Small intestine (tissue), 7 donors: ENCODE results near the gene AIP. TPM values are rescaled to one million over a fixed set of nuclear protein-coding genes. Genes with fewer than 3 reads are reported as not detected.

Experiments used
- DNase-seq, 2 donors: peaks; one replicate each; pipeline versions ENCODE4 v3.0.0 to v3.0.0-alpha.2; 2013
- FAIRE-seq: peaks from 2 replicates; lab custom pipeline; 2012; peaks lifted over from hg19 to GRCh38; lab: Jason Lieb, UNC
- H3K27ac ChIP-seq, 3 donors: one replicate each; pipeline ENCODE4 v1.5.1; 2013; ENCODE audit warnings: low read length in 2 of 3, mild to moderate bottlenecking in 2 of 3, control low read depth in 1 of 3, inconsistent platforms in 1 of 3, low read depth in 1 of 3, moderate library complexity in 1 of 3
- H3K27me3 ChIP-seq, 3 donors: one replicate each; pipeline ENCODE4 v1.6.1; 2013; ENCODE audit warnings: low read length in 3 of 3, inconsistent platforms in 1 of 3; ENCODE audit not compliant: control insufficient read depth in 3 of 3, insufficient read depth in 3 of 3
- H3K36me3 ChIP-seq, 3 donors: one replicate each; pipeline ENCODE4 v1.6.1; 2013; ENCODE audit warnings: low read length in 3 of 3, inconsistent platforms in 1 of 3, low read depth in 1 of 3, mild to moderate bottlenecking in 1 of 3, moderate library complexity in 1 of 3; ENCODE audit not compliant: control insufficient read depth in 3 of 3, insufficient read depth in 2 of 3
- H3K4me1 ChIP-seq, 3 donors: one replicate each; pipeline ENCODE4 v1.6.1; 2013; ENCODE audit warnings: low read length in 2 of 3, inconsistent platforms in 1 of 3, low read depth in 1 of 3, mild to moderate bottlenecking in 1 of 3, moderate library complexity in 1 of 3; ENCODE audit not compliant: control insufficient read depth in 3 of 3, insufficient read depth in 2 of 3
- H3K4me3 ChIP-seq, 3 donors: one replicate each; pipeline ENCODE4 v1.5.1; 2013; ENCODE audit warnings: low read length in 3 of 3, control low read depth in 1 of 3, inconsistent platforms in 1 of 3, low read depth in 1 of 3, mild to moderate bottlenecking in 1 of 3, moderate library complexity in 1 of 3
- H3K9me3 ChIP-seq, 2 donors: one replicate each; pipeline ENCODE4 v1.6.1; 2013; ENCODE audit warnings: low read depth in 1 of 2, low read length in 1 of 2; ENCODE audit not compliant: control insufficient read depth in 2 of 2, insufficient read depth in 1 of 2
- WGBS, 3 donors: extraction: QIAGEN DNeasy Blood & Tissue Kit; methylation state at CpG; one replicate each; pipeline ENCODE4 v1.1.7; 2013; 5-methylcytosine and 5-hydroxymethylcytosine counted together
- polyA plus RNA-seq, 4 donors: library from polyadenylated mRNA; stranded (reverse) in 3 of 4; unstranded in 1 of 4; fragments of 200-250 nt in 3 of 4; fragments of 120-200 nt in 1 of 4; gene quantifications; one replicate each; pipeline versions ENCODE4 v1.2.1 to v1.2.3, GENCODE V29; 2013
- donor health status: healthy with polysubstance abuse.
- donor health status: control.
- donor health status: control.
- donor health status: Bipolar disorder and iron deficiency.
- donor health status: healthy.

The AIP gene
- polyA plus RNA-seq, 4 donors, result 45.7 to 102 (median 79.6) TPM

- H3K27ac ChIP-seq, result peak overlapping the region; percentile 66 to 87 (median 74)
- H3K27me3 ChIP-seq, result no peaks in the 10 kb centered on the region
- H3K36me3 ChIP-seq, result peaks cover 0 to 50% (median 0%) of the 10 kb centered on the region in 3 donors
- no peaks in the 10 kb centered on the region for H3K9me3 ChIP-seq
- no peak for FAIRE-seq
- 32 to 38% (median 37%) methylated on average over 35 to 45 of the region's 45 CpGs for WGBS, 3 donors
- peak overlapping the region; percentile 64 to 98 (median 66) for H3K4me3 ChIP-seq
- H3K4me1 ChIP-seq, result peaks cover 0 to 14% (median 5%) of the 10 kb centered on the region in 3 donors
- no peak for DNase-seq
Observed at GRCh38 chr11:67442504-67443404, 40.1 kb upstream of the AIP start.

DNA sequence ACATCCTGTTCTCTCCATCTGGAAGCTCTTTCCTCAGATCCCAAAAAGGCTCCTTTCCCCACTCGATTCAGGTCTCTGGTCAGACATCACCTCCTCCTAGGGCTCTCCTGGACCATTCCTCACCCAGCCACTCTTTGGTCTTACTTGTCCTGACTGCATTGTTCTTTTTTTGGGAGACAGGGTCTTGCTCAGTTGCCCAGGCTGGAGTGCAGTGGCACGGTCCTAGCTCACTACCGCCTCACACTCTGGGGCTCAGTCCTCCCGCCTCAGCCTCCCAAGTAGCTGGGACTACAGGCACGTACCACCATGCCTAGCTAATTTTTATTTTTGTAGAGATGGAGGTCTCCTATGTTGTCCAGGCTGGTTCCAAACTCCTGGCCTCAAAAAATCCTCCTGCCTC is 37.3 kb upstream of the AIP start:
- DNase-seq (no peak), FAIRE-seq (no peak)
- H3K9me3 ChIP-seq, result no peaks in the 10 kb centered on the region
- H3K4me1 ChIP-seq, result peaks cover 0 to 14% (median 2%) of the 10 kb centered on the region in 3 donors
- no peak overlapping the region for H3K4me3 ChIP-seq
- peak overlapping the region in 2 of 3 donors; percentile 14 to 41 for H3K27ac ChIP-seq
- H3K36me3 ChIP-seq, result peaks cover 0 to 23% (median 0%) of the 10 kb centered on the region in 3 donors
- no peaks in the 10 kb centered on the region for H3K27me3 ChIP-seq
- 82 to 87% (median 83%) methylated on average over 4 to 5 of the region's 5 CpGs for WGBS, 3 donors

- DNase-seq (peak in 1 of 2 donors; percentile 69), FAIRE-seq (no peak)
- H3K36me3 ChIP-seq, result peaks cover 0 to 2% (median 0%) of the 10 kb centered on the region in 3 donors
- H3K9me3 ChIP-seq, result no peaks in the 10 kb centered on the region
- H3K4me3 ChIP-seq, result no peak overlapping the region
- H3K27me3 ChIP-seq, result no peaks in the 10 kb centered on the region
- peaks cover 0 to 5% (median 2%) of the 10 kb centered on the region in 3 donors for H3K4me1 ChIP-seq
- 36 to 83% (median 55%) methylated on average over 7 of the region's 7 CpGs for WGBS, 3 donors
- H3K27ac ChIP-seq, result no peak overlapping the region
Observed at GRCh38 chr11:67448220-67448609, 34.6 kb upstream of the AIP start.

- WGBS, 3 donors, result 45 to 58% (median 49%) methylated on average over 9 of the region's 9 CpGs
- DNase-seq, result no peak
- no peak overlapping the region for H3K4me3 ChIP-seq
- H3K27me3 ChIP-seq, result no peaks in the 10 kb centered on the region
- H3K36me3 ChIP-seq, result peaks cover 0 to 2% (median 0%) of the 10 kb centered on the region in 3 donors
- H3K4me1 ChIP-seq, result peaks cover 0 to 4% (median 2%) of the 10 kb centered on the region in 3 donors
- H3K9me3 ChIP-seq, result no peaks in the 10 kb centered on the region
- FAIRE-seq, result no peak
- H3K27ac ChIP-seq, result peak overlapping the region in 1 of 3 donors; percentile 1
Observed at GRCh38 chr11:67449116-67449844, 33.5 kb upstream of the AIP start.

DNA sequence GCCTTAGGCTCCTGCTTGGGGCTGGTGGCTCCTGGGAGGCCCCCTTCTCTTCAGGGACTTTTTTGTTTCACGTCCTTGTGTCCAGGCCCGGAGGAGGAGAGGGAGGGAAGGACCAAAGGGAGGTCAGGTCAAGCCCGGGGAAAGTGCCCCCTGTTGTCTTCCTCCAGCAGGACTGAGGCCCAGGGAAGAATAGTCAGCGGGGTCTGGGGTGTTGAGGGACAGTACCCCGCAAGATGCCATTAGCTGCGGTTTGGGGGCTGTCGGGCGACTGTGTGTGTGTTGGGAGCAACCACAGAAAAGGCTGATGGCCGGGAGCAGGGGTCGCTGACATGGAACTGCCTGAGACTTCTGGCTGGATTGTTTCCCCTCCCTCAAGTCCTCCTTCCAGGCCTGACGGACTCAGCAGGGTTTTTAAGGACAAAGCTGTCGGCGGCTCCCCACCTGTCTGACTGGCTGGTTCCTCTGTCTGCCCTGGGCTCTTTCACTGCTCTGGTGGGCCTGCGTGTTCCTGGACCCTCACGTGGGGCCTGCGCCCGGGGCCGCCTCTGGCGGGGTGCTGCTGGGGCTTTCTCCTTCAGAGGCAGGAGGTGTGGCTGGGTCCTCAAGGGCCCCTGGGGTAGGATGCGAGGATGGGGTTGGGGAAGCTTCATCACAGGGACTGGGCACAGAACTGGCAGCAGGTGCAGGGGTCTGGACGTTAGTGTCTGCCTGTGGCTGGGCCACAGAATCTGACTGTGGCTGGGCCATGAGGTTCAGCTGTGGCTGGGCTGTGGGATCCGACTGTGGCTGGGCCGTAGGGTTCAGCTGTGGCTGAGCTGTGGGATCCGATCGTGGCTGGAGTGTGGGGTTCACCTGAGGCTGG is 31.8 kb upstream of the AIP start:
- Histone ChIP-seq H3K27ac (no peak overlapping the region), H3K4me1 (no peaks in the 10 kb centered on the region), H3K9me3 (no peaks in the 10 kb centered on the region), H3K4me3 (no peak overlapping the region), H3K36me3 (no peaks in the 10 kb centered on the region), H3K27me3 (no peaks in the 10 kb centered on the region)
- DNase-seq (no peak), FAIRE-seq (no peak)
- WGBS, 3 donors, result 89 to 95% (median 90%) methylated on average over 25 of the region's 25 CpGs

- Histone ChIP-seq H3K27me3 (peaks cover 0 to 3% (median 0%) of the 10 kb centered on the region in 3 donors), H3K4me3 (no peak overlapping the region), H3K9me3 (no peaks in the 10 kb centered on the region), H3K36me3 (no peaks in the 10 kb centered on the region), H3K27ac (no peak overlapping the region), H3K4me1 (no peaks in the 10 kb centered on the region)
- 90 to 94% (median 92%) methylated on average over 14 of the region's 14 CpGs for WGBS, 3 donors
- DNase-seq (no peak), FAIRE-seq (no peak)
Observed at GRCh38 chr11:67451658-67451976, 31.2 kb upstream of the AIP start.

DNA sequence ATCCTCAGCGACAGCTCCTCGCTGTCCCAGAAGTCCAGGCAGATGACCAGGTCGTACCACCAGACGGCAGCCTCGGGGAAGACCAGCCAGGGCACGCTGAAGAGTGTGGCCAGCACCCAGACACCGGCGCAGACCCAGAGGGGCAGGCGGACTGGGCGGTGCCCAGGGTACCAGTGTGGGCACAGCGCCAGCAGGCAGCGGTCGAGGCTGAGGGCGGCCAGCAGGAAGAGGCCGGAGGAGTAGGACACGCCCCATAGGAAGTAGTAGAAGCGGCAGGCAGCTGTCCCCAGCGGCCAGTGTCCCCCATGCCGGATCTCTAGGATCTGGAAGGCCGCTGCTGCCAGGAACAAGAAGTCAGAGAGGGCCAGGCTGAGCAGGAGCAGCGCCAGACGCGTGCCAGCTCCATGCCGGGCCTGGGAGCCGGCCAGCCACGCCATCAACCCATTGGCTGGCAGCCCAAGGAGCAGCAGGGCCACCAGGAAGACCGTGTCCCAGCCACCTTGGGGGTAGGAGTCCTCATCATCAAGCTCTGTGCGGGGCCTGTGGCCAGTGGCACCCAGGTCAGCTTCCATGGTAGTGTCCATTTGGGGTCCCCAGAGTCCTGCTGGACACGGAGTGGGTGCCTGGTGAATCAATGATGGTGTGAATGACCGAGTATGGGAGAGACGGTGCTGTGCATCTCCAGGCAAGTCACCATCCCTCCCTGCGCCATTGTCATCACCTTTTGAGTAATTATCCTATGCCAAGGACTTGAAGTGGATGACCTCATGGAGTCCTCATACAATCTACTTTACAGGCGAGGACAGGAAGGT is 30.5 kb upstream of the AIP start, which contains the start of gene GPR152:
Gene GPR152 (minus strand): TSS at position 589 of the 812 bp plus-strand sequence. CDS start 5 bp downstream, at position 584.
- no peak for FAIRE-seq
- WGBS, 3 donors, result 82 to 84% (median 83%) methylated on average over 33 of the region's 33 CpGs
- no peak within 1 kb of the TSS for H3K4me3 ChIP-seq

More for the DNA sequence above, 30.5 kb upstream of the AIP start, which contains the start of gene GPR152:
- Histone ChIP-seq H3K27me3 (peaks cover 0 to 3% (median 0%) of the 10 kb centered on the region in 3 donors), H3K4me1 (no peaks in the 10 kb centered on the region), H3K27ac (no peak within 1 kb of the TSS), H3K9me3 (no peaks in the 10 kb centered on the region), H3K36me3 (no peaks in the 10 kb centered on the region)
- no peak for DNase-seq
